ENCODE data around the gene SFTPB. TPM values are rescaled to one million over a fixed set of nuclear protein-coding genes. Genes with fewer than 3 reads are reported as not detected.
"Not testable (repeated sequence)": the region's sequence is repeated elsewhere in the genome, so short reads cannot be mapped to it uniquely, and the experiment has no call there.

The SFTPB gene
- polyA plus RNA-seq, 1 donor from 2014 or later, result not detected

DNA sequence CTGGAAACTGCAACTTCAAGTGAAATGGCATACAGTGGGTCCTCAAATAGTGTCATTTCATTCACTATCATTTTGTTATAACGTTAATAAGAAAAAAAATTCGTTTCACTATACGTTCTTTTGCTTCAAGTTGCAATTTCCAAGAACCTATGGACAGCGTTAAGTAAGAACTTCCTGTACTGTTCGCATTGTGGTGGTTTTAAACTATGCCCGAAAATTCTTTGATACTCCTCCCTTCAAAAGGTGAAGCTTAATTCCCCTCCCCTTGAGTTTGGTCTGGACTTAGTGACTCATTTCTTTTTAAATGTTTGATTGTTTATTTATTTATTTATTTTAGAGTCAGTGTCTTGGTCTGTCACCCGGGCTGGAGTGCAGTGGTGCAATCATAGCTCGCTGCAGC is 46.8 kb upstream of the SFTPB start:
- Histone ChIP-seq H3K9ac (ENCODE audit: low read length) (no peak overlapping the region), H3K27me3 (ENCODE audit: insufficient read depth, low read depth, low read length) (no peaks in the 10 kb centered on the region), H2AFZ (ENCODE audit: low read depth, low read length) (no peak overlapping the region), H3K9me3 (ENCODE audit: low read length) (no peaks in the 10 kb centered on the region), H3K79me2 (replicated peaks; ENCODE audit: insufficient read depth, low read length) (no peaks in the 10 kb centered on the region), H3K9me2 (ENCODE audit: insufficient read depth, low read length) (no peaks in the 10 kb centered on the region), H3K4me2 (ENCODE audit: low read length) (no peak overlapping the region), H3K27ac (ENCODE audit: low read length) (no peak overlapping the region), H4K20me1 (ENCODE audit: insufficient read depth) (no peaks in the 10 kb centered on the region), H3K4me3 (ENCODE audit: low read length) (no peak overlapping the region), H3F3A (ENCODE audit: insufficient read depth, low read length, poor library complexity, severe bottlenecking) (no peaks in the 10 kb centered on the region), H3K36me3 (ENCODE audit: insufficient read depth, low read length) (no peaks in the 10 kb centered on the region)
- TF ChIP-seq POLR2AphosphoS5 (IDR thresholded peaks at IDR 0.05) (no peak), MXI1 (conservative IDR thresholded peaks at IDR 0.05; ENCODE audit: poor library complexity, severe bottlenecking) (no peak), RAD21 (conservative IDR thresholded peaks at IDR 0.05) (no peak), EZH2 (IDR thresholded peaks at IDR 0.05; ENCODE audit: borderline replicate concordance, insufficient read depth, low read length, poor library complexity, severe bottlenecking) (no peak), TAF1 (IDR thresholded peaks at IDR 0.05; ENCODE audit: low read depth) (no peak), EP300 (conservative IDR thresholded peaks at IDR 0.05; ENCODE audit: poor library complexity, severe bottlenecking) (no peak), SMC3 (conservative IDR thresholded peaks at IDR 0.05; ENCODE audit: poor library complexity) (no peak)
- TF ChIP-seq, protein P1, sequence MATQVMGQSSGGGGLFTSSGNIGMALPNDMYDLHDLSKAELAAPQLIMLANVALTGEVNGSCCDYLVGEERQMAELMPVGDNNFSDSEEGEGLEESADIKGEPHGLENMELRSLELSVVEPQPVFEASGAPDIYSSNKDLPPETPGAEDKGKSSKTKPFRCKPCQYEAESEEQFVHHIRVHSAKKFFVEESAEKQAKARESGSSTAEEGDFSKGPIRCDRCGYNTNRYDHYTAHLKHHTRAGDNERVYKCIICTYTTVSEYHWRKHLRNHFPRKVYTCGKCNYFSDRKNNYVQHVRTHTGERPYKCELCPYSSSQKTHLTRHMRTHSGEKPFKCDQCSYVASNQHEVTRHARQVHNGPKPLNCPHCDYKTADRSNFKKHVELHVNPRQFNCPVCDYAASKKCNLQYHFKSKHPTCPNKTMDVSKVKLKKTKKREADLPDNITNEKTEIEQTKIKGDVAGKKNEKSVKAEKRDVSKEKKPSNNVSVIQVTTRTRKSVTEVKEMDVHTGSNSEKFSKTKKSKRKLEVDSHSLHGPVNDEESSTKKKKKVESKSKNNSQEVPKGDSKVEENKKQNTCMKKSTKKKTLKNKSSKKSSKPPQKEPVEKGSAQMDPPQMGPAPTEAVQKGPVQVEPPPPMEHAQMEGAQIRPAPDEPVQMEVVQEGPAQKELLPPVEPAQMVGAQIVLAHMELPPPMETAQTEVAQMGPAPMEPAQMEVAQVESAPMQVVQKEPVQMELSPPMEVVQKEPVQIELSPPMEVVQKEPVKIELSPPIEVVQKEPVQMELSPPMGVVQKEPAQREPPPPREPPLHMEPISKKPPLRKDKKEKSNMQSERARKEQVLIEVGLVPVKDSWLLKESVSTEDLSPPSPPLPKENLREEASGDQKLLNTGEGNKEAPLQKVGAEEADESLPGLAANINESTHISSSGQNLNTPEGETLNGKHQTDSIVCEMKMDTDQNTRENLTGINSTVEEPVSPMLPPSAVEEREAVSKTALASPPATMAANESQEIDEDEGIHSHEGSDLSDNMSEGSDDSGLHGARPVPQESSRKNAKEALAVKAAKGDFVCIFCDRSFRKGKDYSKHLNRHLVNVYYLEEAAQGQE (IDR thresholded peaks at IDR 0.05; ENCODE audit: borderline replicate concordance), result no peak
- TF ChIP-seq, protein P2, sequence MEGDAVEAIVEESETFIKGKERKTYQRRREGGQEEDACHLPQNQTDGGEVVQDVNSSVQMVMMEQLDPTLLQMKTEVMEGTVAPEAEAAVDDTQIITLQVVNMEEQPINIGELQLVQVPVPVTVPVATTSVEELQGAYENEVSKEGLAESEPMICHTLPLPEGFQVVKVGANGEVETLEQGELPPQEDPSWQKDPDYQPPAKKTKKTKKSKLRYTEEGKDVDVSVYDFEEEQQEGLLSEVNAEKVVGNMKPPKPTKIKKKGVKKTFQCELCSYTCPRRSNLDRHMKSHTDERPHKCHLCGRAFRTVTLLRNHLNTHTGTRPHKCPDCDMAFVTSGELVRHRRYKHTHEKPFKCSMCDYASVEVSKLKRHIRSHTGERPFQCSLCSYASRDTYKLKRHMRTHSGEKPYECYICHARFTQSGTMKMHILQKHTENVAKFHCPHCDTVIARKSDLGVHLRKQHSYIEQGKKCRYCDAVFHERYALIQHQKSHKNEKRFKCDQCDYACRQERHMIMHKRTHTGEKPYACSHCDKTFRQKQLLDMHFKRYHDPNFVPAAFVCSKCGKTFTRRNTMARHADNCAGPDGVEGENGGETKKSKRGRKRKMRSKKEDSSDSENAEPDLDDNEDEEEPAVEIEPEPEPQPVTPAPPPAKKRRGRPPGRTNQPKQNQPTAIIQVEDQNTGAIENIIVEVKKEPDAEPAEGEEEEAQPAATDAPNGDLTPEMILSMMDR (IDR thresholded peaks at IDR 0.05; ENCODE audit: poor library complexity, severe bottlenecking), result no peak

DNA sequence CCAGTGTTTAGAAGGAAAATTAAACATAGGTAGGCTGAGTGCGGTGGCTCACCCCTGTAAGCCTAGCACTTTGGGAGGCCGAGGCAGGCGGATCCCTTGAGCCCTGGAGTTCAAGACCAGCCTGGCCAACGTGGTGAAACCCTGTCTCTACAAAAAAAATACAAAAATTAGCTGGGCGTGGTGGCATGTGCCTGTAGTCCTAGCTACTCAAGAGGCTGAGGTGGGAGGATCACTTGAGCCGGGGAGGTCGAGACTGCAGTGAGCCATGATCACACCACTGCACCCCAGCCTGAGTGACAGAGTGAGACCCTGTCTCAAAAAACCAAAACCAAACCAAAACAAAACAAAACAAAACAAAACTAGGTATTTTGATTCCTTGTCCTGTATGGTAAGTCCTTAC is 46.4 kb upstream of the SFTPB start:
- not testable (repeated sequence) for H4K20me1 ChIP-seq (ENCODE audit: insufficient read depth); H3K79me2 ChIP-seq (replicated peaks; ENCODE audit: insufficient read depth, low read length); H3K9me2 ChIP-seq (ENCODE audit: insufficient read depth, low read length); H3F3A ChIP-seq (ENCODE audit: insufficient read depth, low read length, poor library complexity, severe bottlenecking); H3K36me3 ChIP-seq (ENCODE audit: insufficient read depth, low read length); H3K4me2 ChIP-seq (ENCODE audit: low read length); H2AFZ ChIP-seq (ENCODE audit: low read depth, low read length); H3K9ac ChIP-seq (ENCODE audit: low read length); H3K4me3 ChIP-seq (ENCODE audit: low read length); H3K27ac ChIP-seq (ENCODE audit: low read length); H3K27me3 ChIP-seq (ENCODE audit: insufficient read depth, low read depth, low read length); H3K9me3 ChIP-seq (ENCODE audit: low read length)

DNA sequence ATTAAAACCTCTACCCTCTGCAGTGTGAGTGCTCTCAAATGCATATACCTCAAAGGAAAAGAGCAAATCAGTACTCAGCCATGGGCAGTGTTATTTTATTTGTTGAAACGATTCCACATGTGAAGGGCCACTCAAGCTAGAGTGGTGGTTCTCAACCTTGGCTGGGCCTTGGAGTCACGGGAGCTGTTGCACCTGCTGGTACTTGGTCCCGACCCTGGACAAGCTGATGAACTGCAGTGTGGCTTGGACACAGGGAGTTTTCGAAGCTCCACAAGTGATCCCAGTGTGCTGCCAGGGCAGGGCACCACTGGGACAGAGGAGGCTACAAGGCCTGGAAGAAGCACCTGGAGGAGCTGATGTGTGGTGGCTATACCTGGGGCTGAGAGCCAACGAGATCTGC is 45.8 kb upstream of the SFTPB start:
- Histone ChIP-seq H3K4me3 (ENCODE audit: low read length) (no peak overlapping the region), H3K9me3 (ENCODE audit: low read length) (no peaks in the 10 kb centered on the region), H3K4me2 (ENCODE audit: low read length) (no peak overlapping the region), H3K9me2 (ENCODE audit: insufficient read depth, low read length) (no peaks in the 10 kb centered on the region), H3K9ac (ENCODE audit: low read length) (no peak overlapping the region), H3K36me3 (ENCODE audit: insufficient read depth, low read length) (no peaks in the 10 kb centered on the region), H4K20me1 (ENCODE audit: insufficient read depth) (no peaks in the 10 kb centered on the region), H3F3A (ENCODE audit: insufficient read depth, low read length, poor library complexity, severe bottlenecking) (no peaks in the 10 kb centered on the region), H3K27ac (ENCODE audit: low read length) (no peak overlapping the region), H3K27me3 (ENCODE audit: insufficient read depth, low read depth, low read length) (no peaks in the 10 kb centered on the region), H3K79me2 (replicated peaks; ENCODE audit: insufficient read depth, low read length) (no peaks in the 10 kb centered on the region), H2AFZ (ENCODE audit: low read depth, low read length) (no peak overlapping the region)
- TF ChIP-seq POLR2AphosphoS5 (IDR thresholded peaks at IDR 0.05), result no peak
- TF ChIP-seq EZH2 (IDR thresholded peaks at IDR 0.05; ENCODE audit: borderline replicate concordance, insufficient read depth, low read length, poor library complexity, severe bottlenecking), result no peak
- no peak for TF ChIP-seq SMC3 (conservative IDR thresholded peaks at IDR 0.05; ENCODE audit: poor library complexity)
- no peak for TF ChIP-seq TAF1 (IDR thresholded peaks at IDR 0.05; ENCODE audit: low read depth)
- TF ChIP-seq MXI1 (conservative IDR thresholded peaks at IDR 0.05; ENCODE audit: poor library complexity, severe bottlenecking), result no peak
- TF ChIP-seq, protein P1 (IDR thresholded peaks at IDR 0.05; ENCODE audit: borderline replicate concordance), result no peak
